Urinary bladder (tissue), 4 donors: Measurements from ENCODE around the gene FBXO42. TPM values are rescaled to one million over a fixed set of nuclear protein-coding genes. Genes with fewer than 3 reads are reported as not detected.
A peak's percentile ranks its signal among the peaks of the same experiment; 100 is the strongest.
"Not testable (repeated sequence)": the region's sequence is repeated elsewhere in the genome, so short reads cannot be mapped to it uniquely, and the experiment has no call there.

Source experiments
- DNase-seq: peaks from one replicate; pipeline ENCODE4 v3.0.0-alpha.2; 2015; ENCODE audit errors: extremely low spot score
- H3K27ac ChIP-seq: one replicate; pipeline ENCODE4 v1.5.1; 2013; ENCODE audit warnings: low read depth, mild to moderate bottlenecking, moderate library complexity
- H3K36me3 ChIP-seq: one replicate; pipeline ENCODE4 v1.6.1; 2013; ENCODE audit warnings: mild to moderate bottlenecking, moderate library complexity; ENCODE audit not compliant: insufficient read depth
- H3K4me1 ChIP-seq: one replicate; pipeline ENCODE4 v1.6.1; 2013; ENCODE audit warnings: mild to moderate bottlenecking, moderate library complexity; ENCODE audit not compliant: insufficient read depth
- H3K4me3 ChIP-seq: one replicate; pipeline ENCODE4 v1.5.1; 2013; ENCODE audit warnings: low read depth, low read length
- WGBS: extraction: QIAGEN DNeasy Blood & Tissue Kit; methylation state at CpG from one replicate; pipeline ENCODE4 v1.1.7; 2013; 5-methylcytosine and 5-hydroxymethylcytosine counted together
- polyA plus RNA-seq: library from polyadenylated mRNA; stranded (reverse); fragments of 200-250 nt; gene quantifications from one replicate; pipeline ENCODE4 v1.2.3, GENCODE V29; 2013
- total RNA-seq: library from RNA; depleted of rRNA; stranded (reverse); fragments of >200 nt; gene quantifications from one replicate; pipeline ENCODE4 v1.2.3, GENCODE V29; 2014
- donor health status: healthy with polysubstance abuse.
- donor health status: healthy.

The FBXO42 gene
- total and polyA plus RNA-seq, 2 donors, result 25.7 to 28.2 TPM

- Histone ChIP-seq H3K27ac (no peak overlapping the region), H3K4me3 (no peak overlapping the region), H3K36me3 (no peaks in the 10 kb centered on the region), H3K4me1 (no peaks in the 10 kb centered on the region)
- WGBS, result 91% methylated on average over 13 of the region's 13 CpGs
- DNase-seq, result no peak
Measured at GRCh38 chr1:16230744-16231143, 121.5 kb downstream of the FBXO42 start.

- no peak overlapping the region for H3K27ac ChIP-seq
- H3K4me1 ChIP-seq, result no peaks in the 10 kb centered on the region
- 83% methylated on average over 13 of the region's 13 CpGs for WGBS
- H3K4me3 ChIP-seq, result no peak overlapping the region
- DNase-seq, result no peak
- H3K36me3 ChIP-seq, result no peaks in the 10 kb centered on the region
Measured at GRCh38 chr1:16229976-16230740, 122.1 kb downstream of the FBXO42 start.

GRCh38 chr1:16226490-16227179 lies 125.6 kb downstream of the FBXO42 start:
- Histone ChIP-seq H3K4me3 (no peak overlapping the region), H3K27ac (no peak overlapping the region), H3K36me3 (no peaks in the 10 kb centered on the region), H3K4me1 (no peaks in the 10 kb centered on the region)
- 14% methylated on average over 46 of the region's 46 CpGs for WGBS
- DNase-seq, result no peak

- Histone ChIP-seq H3K36me3 (no peaks in the 10 kb centered on the region), H3K4me3 (no peak overlapping the region), H3K27ac (no peak overlapping the region), H3K4me1 (no peaks in the 10 kb centered on the region)
- WGBS, result 92% methylated on average over 7 of the region's 7 CpGs
- DNase-seq, result no peak
Measured at GRCh38 chr1:16226129-16226489, 126.2 kb downstream of the FBXO42 start.

GRCh38 chr1:16224472-16224871 lies 127.8 kb downstream of the FBXO42 start:
- H3K36me3 ChIP-seq, result no peaks in the 10 kb centered on the region
- 91% methylated on average over 3 of the region's 3 CpGs for WGBS
- no peak overlapping the region for H3K4me3 ChIP-seq
- H3K27ac ChIP-seq, result no peak overlapping the region
- no peaks in the 10 kb centered on the region for H3K4me1 ChIP-seq
- DNase-seq, result no peak

GRCh38 chr1:16222716-16223115 lies 129.6 kb downstream of the FBXO42 start:
- DNase-seq, H3K36me3 ChIP-seq, H3K27ac ChIP-seq, H3K4me3 ChIP-seq, H3K4me1 ChIP-seq: not testable (repeated sequence)
- WGBS, result 89% methylated on average over 14 of the region's 14 CpGs

- Histone ChIP-seq H3K27ac (no peak overlapping the region), H3K4me1 (no peaks in the 10 kb centered on the region), H3K36me3 (no peaks in the 10 kb centered on the region), H3K4me3 (no peak overlapping the region)
- DNase-seq, result no peak
- 97% methylated on average over 1 of the region's 1 CpG for WGBS
Measured at GRCh38 chr1:16221499-16221898, 130.8 kb downstream of the FBXO42 start.

- Histone ChIP-seq H3K4me3 (no peak overlapping the region), H3K27ac (no peak overlapping the region), H3K36me3 (no peaks in the 10 kb centered on the region), H3K4me1 (no peaks in the 10 kb centered on the region)
- DNase-seq, result no peak
- 94% methylated on average over 4 of the region's 4 CpGs for WGBS
Measured at GRCh38 chr1:16219968-16220500, 132.2 kb downstream of the FBXO42 start.

GRCh38 chr1:16218674-16219071 lies 133.6 kb downstream of the FBXO42 start:
- Histone ChIP-seq H3K4me3 (no peak overlapping the region), H3K36me3 (no peaks in the 10 kb centered on the region), H3K4me1 (no peaks in the 10 kb centered on the region), H3K27ac (no peak overlapping the region)
- 95% methylated on average over 6 of the region's 6 CpGs for WGBS
- DNase-seq, result no peak

- Histone ChIP-seq H3K27ac (no peak overlapping the region), H3K4me3 (no peak overlapping the region), H3K36me3 (no peaks in the 10 kb centered on the region), H3K4me1 (no peaks in the 10 kb centered on the region)
- DNase-seq, result no peak
- WGBS, result 85% methylated on average over 12 of the region's 12 CpGs
Measured at GRCh38 chr1:16218014-16218673, 134.1 kb downstream of the FBXO42 start.

- Histone ChIP-seq H3K4me3 (peak overlapping the region; percentile 34), H3K36me3 (no peaks in the 10 kb centered on the region), H3K4me1 (no peaks in the 10 kb centered on the region), H3K27ac (peak overlapping the region; percentile 46)
- WGBS, result 2% methylated on average over 46 of the region's 46 CpGs
- peak; percentile 92 for DNase-seq
Measured at GRCh38 chr1:16217061-16217785, 135.1 kb downstream of the FBXO42 start.

GRCh38 chr1:16215882-16216753 lies 136.2 kb downstream of the FBXO42 start:
- no peaks in the 10 kb centered on the region for H3K4me1 ChIP-seq
- 12% methylated on average over 33 of the region's 33 CpGs for WGBS
- peak overlapping the region; percentile 9 for H3K4me3 ChIP-seq
- peak; percentile 90 for DNase-seq
- H3K36me3 ChIP-seq, result no peaks in the 10 kb centered on the region
- no peak overlapping the region for H3K27ac ChIP-seq
